ENCODE results near the gene ELMO1. TPM values are rescaled to one million over a fixed set of nuclear protein-coding genes. Genes with fewer than 3 reads are reported as not detected.

Gene ELMO1
- total and polyA plus RNA-seq, 10 donors, result 26.0 to 494 (median 201) TPM

DNA sequence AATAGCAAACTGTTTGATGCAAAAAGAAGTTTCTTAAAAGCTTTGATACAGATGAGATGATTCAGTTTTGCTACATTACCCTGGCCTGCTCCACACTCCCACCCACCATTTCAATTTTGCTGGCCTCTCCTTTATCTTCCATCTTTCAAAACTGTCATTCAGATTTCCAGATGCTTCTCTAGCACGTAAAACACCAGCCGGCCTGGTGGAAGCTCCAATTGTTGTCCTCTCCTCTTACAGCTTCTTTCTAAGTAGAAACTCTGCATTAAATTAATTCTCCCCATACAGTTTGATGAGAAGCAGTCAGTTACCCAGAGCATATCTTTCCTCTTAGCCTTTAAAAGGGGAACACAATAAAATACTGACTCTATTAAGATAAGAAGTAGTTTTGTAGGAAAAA is 34.3 kb upstream of the ELMO1 start:
- peaks cover 0 to 7% (median 6%) of the 10 kb centered on the region in 8 donors for H3K9me3 ChIP-seq
- WGBS, 5 donors, result 79 to 94% (median 90%) methylated on average over 2 of the region's 2 CpGs
- no peak for DNase-seq

GRCh38 chr7:37482505-37482904 is 33.8 kb upstream of the ELMO1 start:
- Histone ChIP-seq H3K27me3 (replicated peaks in 1 of 7) (no peaks in the 10 kb centered on the region), H3K4me1 (peaks cover 0 to 21% (median 10%) of the 10 kb centered on the region in 6 donors), H3K27ac (no peak overlapping the region), H3K36me3 (no peaks in the 10 kb centered on the region), H3K4me3 (no peak overlapping the region), H3K9me3 (peaks cover 0 to 3% (median 1%) of the 10 kb centered on the region in 8 donors)
- TF ChIP-seq POLR2AphosphoS5 (IDR thresholded peaks at IDR 0.05) (no peak), POLR2A (IDR thresholded peaks at IDR 0.05) (no peak), CTCF (IDR thresholded peaks at IDR 0.05 in 8 of 11, conservative IDR thresholded peaks at IDR 0.05 in 3 of 11) (no peak)
- 53 to 85% (median 66%) methylated on average over 1 of the region's 1 CpG for WGBS, 5 donors
- intact Hi-C loops (cut with DNase I; ENCODE audit: low total_unique reads), result no loop called here
- no peak for DNase-seq

More for the DNA sequence above, 34.3 kb upstream of the ELMO1 start:
- intact Hi-C loops (cut with DNase I; ENCODE audit: low total_unique reads), result no loop called here
- Histone ChIP-seq H3K4me1 (peaks cover 0 to 21% (median 10%) of the 10 kb centered on the region in 6 donors), H3K27me3 (replicated peaks in 1 of 7) (no peaks in the 10 kb centered on the region), H3K27ac (no peak overlapping the region), H3K4me3 (no peak overlapping the region), H3K36me3 (no peaks in the 10 kb centered on the region)
- no peak for TF ChIP-seq POLR2AphosphoS5 (IDR thresholded peaks at IDR 0.05)
- TF ChIP-seq CTCF (IDR thresholded peaks at IDR 0.05 in 8 of 11, conservative IDR thresholded peaks at IDR 0.05 in 3 of 11), result no peak

DNA sequence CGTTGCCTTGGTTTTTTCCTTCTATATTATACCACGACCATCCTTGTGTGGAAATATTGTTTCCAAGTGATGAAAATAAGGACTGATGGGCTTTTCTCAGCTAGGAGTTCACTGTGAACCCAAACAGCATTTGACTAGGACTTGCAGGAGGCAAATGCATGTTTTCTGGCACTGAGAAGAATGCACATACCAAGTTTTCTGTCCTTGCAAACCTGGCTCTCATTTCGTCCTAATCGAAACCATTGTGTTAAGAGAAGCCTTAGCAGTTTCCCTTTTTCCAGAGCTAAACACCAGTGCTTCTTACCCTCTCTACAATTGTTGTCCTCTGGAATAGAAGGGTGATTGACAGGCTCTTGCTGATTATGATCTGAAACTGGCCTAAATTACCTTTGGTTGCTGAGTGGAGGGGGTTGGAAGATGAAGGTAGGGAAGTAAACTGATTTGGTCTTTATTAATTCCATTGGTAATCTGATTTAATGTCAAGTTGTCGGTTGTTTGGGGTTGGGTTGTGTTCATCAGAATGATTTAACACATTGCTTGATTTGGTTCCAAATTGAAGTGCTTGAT is 33.1 kb upstream of the ELMO1 start:
- Histone ChIP-seq H3K27me3 (replicated peaks in 1 of 7) (no peaks in the 10 kb centered on the region), H3K4me3 (no peak overlapping the region), H3K27ac (peak overlapping the region in 1 of 8 donors; percentile 55), H3K9me3 (no peaks in the 10 kb centered on the region), H3K36me3 (no peaks in the 10 kb centered on the region), H3K4me1 (peaks cover 0 to 21% (median 10%) of the 10 kb centered on the region in 6 donors)
- WGBS, 5 donors, result 73 to 84% (median 79%) methylated on average over 5 of the region's 5 CpGs
- no peak for TF ChIP-seq POLR2AphosphoS5 (IDR thresholded peaks at IDR 0.05)
- TF ChIP-seq CTCF (IDR thresholded peaks at IDR 0.05 in 8 of 11, conservative IDR thresholded peaks at IDR 0.05 in 3 of 11), result no peak
- TF ChIP-seq POLR2A (IDR thresholded peaks at IDR 0.05), result no peak
- no peak for DNase-seq
- intact Hi-C loops (cut with DNase I; ENCODE audit: low total_unique reads), result no loop called here

- Histone ChIP-seq H3K9me3 (no peaks in the 10 kb centered on the region), H3K4me3 (no peak overlapping the region), H3K27ac (peak overlapping the region in 6 of 8 donors; percentile 6 to 55 (median 31)), H3K36me3 (no peaks in the 10 kb centered on the region), H3K27me3 (replicated peaks in 1 of 7) (no peaks in the 10 kb centered on the region), H3K4me1 (peaks cover 0 to 25% (median 11%) of the 10 kb centered on the region in 6 donors)
- no peak for TF ChIP-seq POLR2A (IDR thresholded peaks at IDR 0.05)
- TF ChIP-seq POLR2AphosphoS5 (IDR thresholded peaks at IDR 0.05), result no peak
- TF ChIP-seq CTCF (IDR thresholded peaks at IDR 0.05 in 8 of 11, conservative IDR thresholded peaks at IDR 0.05 in 3 of 11), result no peak
- DNase-seq, result no peak
- 71 to 78% (median 73%) methylated on average over 5 of the region's 5 CpGs for WGBS, 5 donors
- intact Hi-C loops (cut with DNase I; ENCODE audit: low total_unique reads), result no loop called here
Observed at GRCh38 chr7:37481154-37481553, 32.5 kb upstream of the ELMO1 start.

All from spleen (tissue), 11 donors.